DMS 273 (cell line): ENCODE results near the gene RFTN1.
A peak's percentile ranks its signal among the peaks of the same experiment; 100 is the strongest.
"Not testable (repeated sequence)": the region's sequence is repeated elsewhere in the genome, so short reads cannot be mapped to it uniquely, and the experiment has no call there.

ENCODE experiments used
- DNase-seq: peaks from one replicate; lab custom pipeline; 2025; ENCODE audit not compliant: unreplicated experiment; lab: John Stamatoyannopoulos, UW

RFTN1 gene

DNA sequence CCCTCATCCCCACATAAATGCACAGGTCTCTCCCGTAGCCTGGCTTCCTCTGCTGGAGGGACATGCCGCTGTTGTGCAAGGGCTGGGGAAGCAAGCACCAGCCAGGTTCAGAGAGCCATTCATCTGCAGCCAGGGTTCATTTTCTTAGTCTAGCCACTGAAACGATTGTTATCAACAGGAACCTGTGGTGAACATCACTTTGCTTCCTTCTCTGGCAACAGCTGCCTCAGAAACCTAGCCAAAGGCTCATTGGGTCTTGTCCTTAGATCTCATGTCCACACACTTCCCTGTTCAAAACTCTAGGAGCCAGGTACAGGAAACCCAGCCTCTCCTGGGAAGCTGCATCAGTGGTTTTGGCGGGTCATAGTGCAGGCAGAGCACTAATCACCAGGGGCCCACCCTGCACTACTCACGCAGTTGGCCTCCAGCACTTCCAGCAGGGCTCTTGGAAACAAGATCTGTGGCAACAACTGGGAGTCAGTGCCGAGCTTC lies 201.5 kb downstream of the RFTN1 start:
- no peak for DNase-seq

DNA sequence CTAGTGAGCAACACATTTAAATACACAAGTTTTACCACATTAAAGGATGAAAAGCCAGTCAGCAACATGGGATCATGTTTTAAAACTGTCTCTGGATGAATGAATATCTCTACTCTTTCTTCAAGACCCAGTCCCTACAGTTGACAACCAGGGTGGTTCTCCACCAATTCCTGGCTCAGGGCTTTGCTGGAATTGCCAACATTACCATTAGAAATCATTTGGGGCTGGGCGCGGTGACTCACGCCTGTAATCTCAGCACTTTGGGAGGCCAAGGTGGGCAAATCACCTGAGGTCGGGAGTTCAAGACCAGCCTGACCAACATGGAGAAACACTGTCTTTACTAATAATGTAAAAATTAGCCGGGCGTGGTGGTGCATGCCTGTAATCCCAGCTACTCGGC lies 203.0 kb downstream of the RFTN1 start:
- DNase-seq: not testable (repeated sequence)

DNA sequence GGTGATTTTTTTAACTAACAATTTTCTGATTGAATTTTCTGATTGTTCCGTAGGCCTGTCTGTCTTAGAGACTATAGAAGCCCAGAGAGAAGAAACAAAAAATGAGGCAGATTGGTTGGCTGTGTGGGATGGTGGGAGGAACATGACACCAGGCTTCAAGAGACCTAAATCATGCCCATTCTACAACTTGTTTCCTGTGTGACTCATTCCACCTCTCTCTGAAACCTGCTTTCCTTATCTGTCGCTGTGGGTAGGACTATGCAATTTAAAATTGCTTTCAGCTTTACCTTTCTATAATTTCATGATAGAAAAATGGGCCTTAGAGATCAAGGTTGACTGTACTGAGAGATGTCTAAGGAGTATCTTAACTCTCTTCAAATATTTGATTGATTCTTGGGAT lies 203.9 kb downstream of the RFTN1 start:
- no peak for DNase-seq

DNA sequence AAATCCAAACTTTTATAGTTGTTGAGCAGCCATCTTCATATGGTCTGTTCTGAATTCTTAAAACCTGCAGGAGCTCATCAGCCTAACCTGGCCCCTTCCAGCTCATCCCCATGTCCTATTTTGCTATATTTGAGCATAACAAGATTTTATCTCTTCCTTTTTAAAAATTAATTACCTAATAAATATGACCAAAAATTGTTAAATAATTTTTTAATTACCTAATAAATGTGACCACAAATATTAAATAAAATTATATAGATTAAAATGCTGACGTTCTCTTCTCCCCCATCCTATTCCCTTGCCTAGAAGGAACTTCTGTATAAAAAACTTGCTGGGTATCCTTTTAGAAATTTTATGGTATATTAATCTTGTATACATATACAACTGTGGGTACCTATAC lies 204.8 kb downstream of the RFTN1 start:
- DNase-seq: no peak

DNA sequence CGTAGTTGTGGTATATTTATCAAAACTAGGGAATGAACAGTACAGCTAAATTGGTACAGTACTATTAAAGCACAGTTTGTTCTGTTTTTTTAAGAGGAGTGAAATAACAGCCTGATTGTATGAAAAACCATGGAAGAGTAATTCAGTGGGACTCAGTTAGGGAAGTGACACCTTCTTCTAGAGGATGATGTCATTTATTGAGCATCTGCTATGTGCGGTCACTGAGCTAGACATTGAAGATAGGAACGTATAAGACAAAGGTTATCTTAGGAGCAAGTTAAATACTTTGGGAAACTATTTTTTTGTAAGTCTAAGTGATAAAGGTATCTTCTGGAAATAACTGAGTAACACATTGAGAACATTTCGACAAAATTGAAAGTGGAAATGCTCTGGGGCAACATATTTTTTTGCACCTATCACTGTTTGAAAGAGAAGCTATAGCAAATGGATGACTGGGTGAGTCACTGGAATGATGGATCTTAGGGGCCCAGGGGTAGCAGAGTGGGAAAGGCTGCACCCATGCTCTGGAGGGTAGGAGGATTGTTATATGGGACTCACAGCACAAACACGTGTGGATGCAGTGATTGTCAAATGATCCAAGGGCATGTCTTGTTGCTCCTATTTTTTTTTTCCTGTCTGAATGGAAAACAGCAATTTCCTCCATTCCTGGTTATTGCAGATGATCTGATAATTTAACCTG lies 205.5 kb downstream of the RFTN1 start:
- no peak for DNase-seq

- no peak for DNase-seq
Observed at GRCh38 chr3:16305111-16305541, 208.4 kb downstream of the RFTN1 start.

GRCh38 chr3:16304061-16305010 lies 209.2 kb downstream of the RFTN1 start:
- no peak for DNase-seq

GRCh38 chr3:16303037-16303575 lies 210.4 kb downstream of the RFTN1 start:
- DNase-seq: no peak

- no peak for DNase-seq
Observed at GRCh38 chr3:16302082-16302631, 211.3 kb downstream of the RFTN1 start.

DNA sequence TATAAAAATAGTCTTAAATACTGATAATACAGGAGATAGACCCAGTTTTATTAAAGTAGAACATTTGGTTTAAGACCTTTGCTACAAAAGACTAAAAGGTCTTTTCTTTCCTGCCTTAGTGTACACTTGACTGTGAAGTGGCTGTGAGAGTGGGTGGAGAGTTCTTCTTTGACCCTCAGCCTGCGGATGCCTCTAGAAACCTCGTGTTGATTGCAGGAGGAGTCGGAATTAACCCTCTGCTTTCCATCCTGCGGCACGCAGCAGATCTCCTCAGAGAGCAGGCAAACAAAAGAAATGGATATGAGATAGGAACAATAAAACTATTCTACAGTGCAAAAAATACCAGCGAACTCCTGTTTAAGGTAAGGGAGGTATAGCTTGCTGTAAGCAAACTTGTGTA lies 212.0 kb downstream of the RFTN1 start:
- no peak for DNase-seq

DNA sequence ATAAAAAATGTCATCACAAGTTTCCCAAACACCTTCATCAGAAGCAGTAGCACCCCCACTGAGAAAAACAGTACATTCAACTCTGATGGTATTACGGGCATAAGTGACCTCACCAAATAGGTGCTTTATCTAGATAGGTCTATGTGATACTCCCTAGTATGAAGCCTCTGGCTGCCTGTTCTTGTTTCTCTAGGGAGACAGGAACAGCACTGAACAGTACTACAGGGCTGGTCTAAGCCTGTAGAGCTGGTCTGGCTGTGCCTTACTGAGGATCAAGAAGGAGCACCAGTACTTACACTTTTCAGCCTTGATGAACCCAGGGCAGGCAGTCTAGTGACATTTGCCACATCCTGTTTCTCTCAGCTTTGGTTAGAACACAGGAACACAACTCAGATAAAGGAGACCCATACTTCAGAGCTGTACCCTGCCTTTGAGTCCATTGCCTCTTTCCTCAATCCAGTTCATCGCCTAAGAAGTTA lies 212.6 kb downstream of the RFTN1 start:
- DNase-seq: no peak

- DNase-seq: no peak
Observed at GRCh38 chr3:16300307-16300706, 213.2 kb downstream of the RFTN1 start.

DNA sequence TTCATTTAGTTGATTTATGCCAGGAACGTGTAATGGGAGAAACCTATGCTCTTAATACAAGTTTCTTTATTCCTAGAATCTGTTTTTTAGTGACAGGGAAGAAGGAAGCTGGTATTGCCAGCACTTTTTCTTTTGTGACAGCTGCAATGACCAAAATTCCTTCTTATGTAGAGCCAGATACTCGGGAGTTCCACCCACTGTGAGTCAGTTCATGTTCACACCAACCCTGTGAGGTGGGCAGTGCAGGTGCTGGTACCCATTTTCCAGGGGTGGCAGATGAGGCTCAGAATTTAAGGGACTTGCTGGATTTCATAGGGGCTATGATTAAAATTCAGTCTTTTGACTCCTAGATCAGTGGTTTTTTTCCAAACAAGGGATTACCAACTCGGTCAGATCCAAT lies 213.8 kb downstream of the RFTN1 start:
- DNase-seq: no peak

- no peak for DNase-seq
Observed at GRCh38 chr3:16298891-16299290, 214.6 kb downstream of the RFTN1 start.

- no peak for DNase-seq
Observed at GRCh38 chr3:16297997-16298885, 215.3 kb downstream of the RFTN1 start.

DNA sequence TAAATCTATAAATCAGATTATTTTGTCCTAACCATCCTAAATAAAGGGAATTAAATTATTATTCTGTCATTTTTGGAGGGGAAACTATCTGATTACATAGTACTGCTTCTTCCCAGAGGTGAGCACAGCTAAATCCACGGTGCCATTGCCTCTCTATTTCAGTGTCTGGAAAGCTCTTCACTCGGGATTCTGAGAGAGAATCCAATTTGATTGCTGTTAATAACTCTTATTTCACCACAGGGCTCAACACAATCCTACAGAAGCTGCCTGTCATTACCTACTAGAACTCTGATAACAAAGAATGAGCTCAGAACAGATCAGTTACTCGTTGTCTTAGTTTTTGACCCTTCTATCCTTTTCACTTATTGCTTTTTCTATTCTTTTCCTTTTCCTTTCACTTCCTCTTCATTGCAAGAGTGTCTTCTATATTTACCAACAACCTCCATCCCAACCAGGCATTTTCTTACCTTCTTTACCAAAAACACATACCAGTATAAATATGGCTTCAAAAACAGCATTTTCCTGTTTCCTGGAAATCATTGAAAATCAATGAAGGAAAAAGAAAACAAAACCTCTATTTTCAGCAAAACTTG lies 218.1 kb downstream of the RFTN1 start:
- DNase-seq: no peak

GRCh38 chr3:16294844-16295243 lies 218.7 kb downstream of the RFTN1 start:
- no peak for DNase-seq

DNA sequence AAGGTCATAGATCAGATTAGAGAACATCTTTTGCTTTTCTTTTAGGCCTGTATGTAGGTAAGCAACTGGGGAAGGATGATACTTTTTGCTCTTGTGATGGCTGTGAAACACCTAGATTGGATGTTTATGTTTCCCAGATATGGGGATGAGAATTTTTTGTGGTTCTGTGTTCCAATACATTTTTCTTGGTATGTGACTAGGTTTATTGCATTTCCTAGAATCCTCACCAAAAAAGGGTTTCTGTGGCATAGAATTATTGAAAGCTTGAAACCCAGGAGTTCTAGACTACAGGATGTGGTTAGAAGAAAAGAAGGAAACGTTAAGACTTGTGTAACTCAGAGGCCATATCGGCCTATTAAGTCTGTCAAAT lies 222.7 kb downstream of the RFTN1 start:
- DNase-seq: no peak

- DNase-seq: peak; percentile 66
Observed at GRCh38 chr3:16290007-16290826, 223.3 kb downstream of the RFTN1 start.
